H1 (cell line): Measurements from ENCODE around the gene PRRX1. TPM values are rescaled to one million over a fixed set of nuclear protein-coding genes. Genes with fewer than 3 reads are reported as not detected.

Experiments used
- BACH1 ChIP-seq: IDR thresholded peaks from 2 replicates; pipeline ENCODE4 v1.6.1; 2012; ENCODE audit warnings: low read length, improper control_type of control experiment
- CHD1 ChIP-seq: IDR thresholded peaks from 2 replicates; pipeline ENCODE4 v1.6.1; 2012; ENCODE audit warnings: low read depth, low read length, improper control_type of control experiment
- CHD2 ChIP-seq: IDR thresholded peaks from 2 replicates; pipeline ENCODE4 v1.6.1; 2012; ENCODE audit warnings: low read length, improper control_type of control experiment
- CTBP2 ChIP-seq: IDR thresholded peaks from 2 replicates; pipeline ENCODE4 v1.7.0; 2011; ENCODE audit warnings: borderline replicate concordance, mild to moderate bottlenecking, moderate library complexity, mixed read lengths, low read length; ENCODE audit not compliant: insufficient read depth, insufficient read length
- JUND ChIP-seq: IDR thresholded peaks from 2 replicates; pipeline ENCODE4 v1.6.1; 2011; ENCODE audit warnings: mild to moderate bottlenecking, improper control_type of control experiment, low read length
- NRF1 ChIP-seq: IDR thresholded peaks from 2 replicates; pipeline ENCODE4 v1.6.1; 2011; ENCODE audit warnings: mild to moderate bottlenecking, low read depth, low read length, improper control_type of control experiment
- SIX5 ChIP-seq: IDR thresholded peaks from 2 replicates; pipeline ENCODE4 v1.6.1; 2011; ENCODE audit warnings: mild to moderate bottlenecking, low read depth, low read length
- polyA plus RNA-seq, 7 experiments: library from polyadenylated mRNA; depleted of rRNA in 3 of 7; stranded (reverse) in 5 of 7; unstranded in 2 of 7; fragments of >200 nt in 5 of 7; fragments of 200-250 nt in 2 of 7; gene quantifications; 1 replicate in 5 of 7; 2 replicates in 1 of 7; 4 replicates in 1 of 7; pipeline versions ENCODE4 v1.2.1 to v1.2.3, GENCODE V29; 2011 to 2013; ENCODE audit warnings: missing spikeins in 2 of 7, mixed read lengths in 2 of 7
- total RNA-seq: library from RNA; stranded (reverse); fragmentation: NEBNext Ultra II Directional; extraction: Animal tissue kit (Norgen Biotek cat#: 25700); gene quantifications from 2 replicates; pipeline ENCODE4 v1.2.1, GENCODE V29; 2021

Gene PRRX1
- total and polyA plus RNA-seq, 2 of the 8 experiments (the other 6 are each of a cell fraction or from before 2014, with no cell fraction given): not detected

DNA sequence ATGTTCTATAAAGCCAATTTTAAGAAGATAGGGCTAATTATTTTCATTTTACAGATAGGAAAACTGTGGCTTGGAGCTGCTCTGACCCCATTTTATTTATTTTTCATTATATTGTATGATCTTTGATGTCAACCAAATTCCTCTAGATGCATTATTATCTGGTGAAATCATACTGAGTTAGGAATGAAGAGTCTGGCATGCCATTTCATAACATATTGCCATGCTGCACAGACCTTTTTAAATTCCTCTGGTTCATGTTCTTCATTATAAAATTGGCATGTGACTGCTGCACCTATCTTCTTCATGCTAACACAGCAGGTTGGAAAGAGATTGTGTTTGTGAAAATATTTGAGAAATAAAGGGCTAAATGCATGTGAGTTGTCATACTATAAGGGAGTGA is 12.7 kb downstream of the PRRX1 start (continued):
- TF ChIP-seq CHD2 (no peak), BACH1 (no peak), CHD1 (no peak), NRF1 (no peak), SIX5 (no peak), CTBP2 (no peak), JUND (no peak)
